Astrocyte (in vitro differentiated cells and primary cell): ENCODE measurements around the gene GMDS. TPM values are rescaled to one million over a fixed set of nuclear protein-coding genes. Genes with fewer than 3 reads are reported as not detected.

ENCODE experiments used
- DNase-seq: peaks from one replicate; pipeline ENCODE4 v3.0.0-alpha.2; 2010; ENCODE audit warnings: low read depth
- FAIRE-seq: peaks from 2 replicates; lab custom pipeline; 2011; peaks lifted over from hg19 to GRCh38; lab: Jason Lieb, UNC
- H2AFZ ChIP-seq: 2 replicates; pipeline ENCODE4 v1.6.0; 2012; ENCODE audit warnings: low read depth, low read length, inconsistent platforms
- H3K27ac ChIP-seq: 2 replicates; pipeline ENCODE4 v1.5.1; 2011; ENCODE audit warnings: low read depth, low read length, inconsistent platforms
- H3K27me3 ChIP-seq: 2 replicates; pipeline ENCODE4 v1.6.0; 2011; ENCODE audit warnings: low read length, inconsistent platforms; ENCODE audit not compliant: insufficient read depth
- H3K36me3 ChIP-seq: 2 replicates; pipeline ENCODE4 v1.5.1; 2011; ENCODE audit warnings: low read length, inconsistent platforms; ENCODE audit not compliant: insufficient read depth
- H3K4me1 ChIP-seq: 2 replicates; pipeline ENCODE4 v1.5.1; 2011; ENCODE audit warnings: low read length, inconsistent platforms; ENCODE audit not compliant: insufficient read depth
- H3K4me2 ChIP-seq: 2 replicates; pipeline ENCODE4 v1.6.0; 2012; ENCODE audit warnings: low read length, inconsistent platforms
- H3K4me3 ChIP-seq: 2 replicates; pipeline ENCODE4 v1.5.1; 2011; ENCODE audit warnings: low read depth, mild to moderate bottlenecking, low read length, inconsistent platforms; ENCODE audit not compliant: insufficient read depth
- H3K79me2 ChIP-seq: 2 replicates; pipeline ENCODE4 v1.6.0; 2012; ENCODE audit warnings: mild to moderate bottlenecking, low read length, inconsistent platforms; ENCODE audit not compliant: insufficient read depth
- H3K9ac ChIP-seq: 2 replicates; pipeline ENCODE4 v1.6.0; 2012; ENCODE audit warnings: mild to moderate bottlenecking, low read length, inconsistent platforms
- H3K9me3 ChIP-seq: 2 replicates; pipeline ENCODE4 v1.5.1; 2012; ENCODE audit warnings: low read depth, mild to moderate bottlenecking, low read length, inconsistent platforms; ENCODE audit not compliant: insufficient read depth
- H4K20me1 ChIP-seq: 2 replicates; pipeline ENCODE4 v1.6.0; 2012; ENCODE audit warnings: low read length, inconsistent platforms; ENCODE audit not compliant: insufficient read depth
- H3K27ac Mint-ChIP-seq: one replicate; pipeline ENCODE4 v1.8.0; 2021; ENCODE audit warnings: mild to moderate bottlenecking, mixed read lengths; ENCODE audit not compliant: unreplicated experiment
- H3K27me3 Mint-ChIP-seq: one replicate; pipeline ENCODE4 v1.8.0; 2021; ENCODE audit warnings: low read depth, mixed read lengths; ENCODE audit not compliant: unreplicated experiment
- H3K36me3 Mint-ChIP-seq: one replicate; pipeline ENCODE4 v1.8.0; 2021; ENCODE audit warnings: low read depth, mixed read lengths; ENCODE audit not compliant: unreplicated experiment
- H3K4me1 Mint-ChIP-seq: one replicate; pipeline ENCODE4 v1.8.0; 2021; ENCODE audit warnings: low read depth, mixed read lengths; ENCODE audit not compliant: unreplicated experiment
- H3K4me3 Mint-ChIP-seq: one replicate; pipeline ENCODE4 v1.8.0; 2021; ENCODE audit warnings: mild to moderate bottlenecking, moderate library complexity, mixed read lengths; ENCODE audit not compliant: unreplicated experiment
- H3K9me3 Mint-ChIP-seq: one replicate; pipeline ENCODE4 v1.8.0; 2021; ENCODE audit warnings: mild to moderate bottlenecking, mixed read lengths; ENCODE audit not compliant: unreplicated experiment
- EZH2 ChIP-seq: IDR thresholded peaks from 2 replicates; pipeline ENCODE4 v1.6.1; 2012; ENCODE audit warnings: mild to moderate bottlenecking, low read length, inconsistent platforms; ENCODE audit not compliant: insufficient read depth
- total RNA-seq: library from RNA; stranded (reverse); gene quantifications from 2 replicates; pipeline ENCODE4 v1.2.1, GENCODE V29; 2021
- TF ChIP-seq, protein P1 (sequence below): IDR thresholded peaks from 2 replicates; pipeline ENCODE4 v1.5.1; 2011; ENCODE audit warnings: low read depth, mild to moderate bottlenecking, inconsistent platforms, low read length, moderate library complexity; ENCODE audit not compliant: insufficient read depth

The GMDS gene
- total RNA-seq, 1 donor from 2014 or later = 9.4 TPM

DNA sequence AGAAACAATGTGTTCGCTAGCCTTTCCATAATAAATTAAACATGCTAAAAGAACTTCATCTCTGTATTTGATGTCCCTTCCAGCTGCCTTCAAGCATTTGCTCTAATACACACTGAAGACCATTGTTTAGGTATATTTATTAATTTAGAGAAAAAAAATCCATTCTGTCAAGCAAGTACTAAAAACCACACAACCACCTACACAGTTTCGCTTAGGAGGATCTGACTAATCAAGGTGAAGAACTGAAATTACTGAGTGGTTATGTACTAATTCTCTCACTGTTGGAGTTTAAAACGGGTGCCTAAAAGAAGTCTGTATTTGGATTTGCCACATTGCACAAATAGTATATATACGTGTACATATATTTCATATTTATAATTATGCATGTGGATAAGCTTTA lies 58.9 kb downstream of the GMDS start:
- no peak overlapping the region for H3K4me2 ChIP-seq
- Mint-ChIP-seq H3K4me1 (peaks cover 4% of the 10 kb centered on the region), H3K36me3 (no peaks in the 10 kb centered on the region), H3K27me3 (peaks cover 2% of the 10 kb centered on the region), H3K4me3 (no peak overlapping the region), H3K27ac (no peak overlapping the region), H3K9me3 (peaks cover 2% of the 10 kb centered on the region)
- H4K20me1 ChIP-seq = peaks cover 8% of the 10 kb centered on the region
- DNase-seq (peak; percentile 48), FAIRE-seq (no peak)
- no peak overlapping the region for H2AFZ ChIP-seq
- no peak overlapping the region for H3K9ac ChIP-seq
- no peaks in the 10 kb centered on the region for H3K9me3 ChIP-seq
- no peak overlapping the region for H3K4me3 ChIP-seq
- TF ChIP-seq, protein P1, sequence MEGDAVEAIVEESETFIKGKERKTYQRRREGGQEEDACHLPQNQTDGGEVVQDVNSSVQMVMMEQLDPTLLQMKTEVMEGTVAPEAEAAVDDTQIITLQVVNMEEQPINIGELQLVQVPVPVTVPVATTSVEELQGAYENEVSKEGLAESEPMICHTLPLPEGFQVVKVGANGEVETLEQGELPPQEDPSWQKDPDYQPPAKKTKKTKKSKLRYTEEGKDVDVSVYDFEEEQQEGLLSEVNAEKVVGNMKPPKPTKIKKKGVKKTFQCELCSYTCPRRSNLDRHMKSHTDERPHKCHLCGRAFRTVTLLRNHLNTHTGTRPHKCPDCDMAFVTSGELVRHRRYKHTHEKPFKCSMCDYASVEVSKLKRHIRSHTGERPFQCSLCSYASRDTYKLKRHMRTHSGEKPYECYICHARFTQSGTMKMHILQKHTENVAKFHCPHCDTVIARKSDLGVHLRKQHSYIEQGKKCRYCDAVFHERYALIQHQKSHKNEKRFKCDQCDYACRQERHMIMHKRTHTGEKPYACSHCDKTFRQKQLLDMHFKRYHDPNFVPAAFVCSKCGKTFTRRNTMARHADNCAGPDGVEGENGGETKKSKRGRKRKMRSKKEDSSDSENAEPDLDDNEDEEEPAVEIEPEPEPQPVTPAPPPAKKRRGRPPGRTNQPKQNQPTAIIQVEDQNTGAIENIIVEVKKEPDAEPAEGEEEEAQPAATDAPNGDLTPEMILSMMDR = no peak
- no peak overlapping the region for H3K27ac ChIP-seq
- H3K79me2 ChIP-seq = no peaks in the 10 kb centered on the region
- H3K4me1 ChIP-seq = no peaks in the 10 kb centered on the region
- no peaks in the 10 kb centered on the region for H3K36me3 ChIP-seq
- no peaks in the 10 kb centered on the region for H3K27me3 ChIP-seq

DNA sequence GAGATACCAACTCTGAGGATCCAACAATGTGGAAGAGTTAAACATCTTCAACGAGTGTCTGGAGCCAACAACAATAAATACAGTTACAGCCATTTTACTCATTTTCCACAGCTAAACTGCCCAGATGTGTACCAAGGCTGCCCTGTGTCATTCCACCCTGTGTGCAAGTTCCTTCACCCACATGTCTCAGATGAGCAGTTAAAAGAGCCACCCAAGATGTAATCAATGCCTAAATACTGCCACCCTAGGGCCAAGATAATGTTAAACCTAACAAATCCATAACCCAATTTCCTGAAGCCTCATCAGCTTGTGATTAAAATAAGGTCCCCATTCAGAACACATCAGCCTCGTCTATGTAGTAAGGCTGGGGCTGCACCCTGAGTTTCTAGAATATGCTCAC lies 59.9 kb downstream of the GMDS start:
- Histone ChIP-seq H3K27me3 (no peaks in the 10 kb centered on the region), H3K36me3 (no peaks in the 10 kb centered on the region), H3K4me3 (no peak overlapping the region), H4K20me1 (peaks cover 8% of the 10 kb centered on the region), H3K9me3 (no peaks in the 10 kb centered on the region), H3K4me1 (no peaks in the 10 kb centered on the region), H3K79me2 (no peaks in the 10 kb centered on the region), H3K27ac (no peak overlapping the region), H3K9ac (no peak overlapping the region), H2AFZ (no peak overlapping the region), H3K4me2 (no peak overlapping the region)
- Mint-ChIP-seq H3K36me3 (no peaks in the 10 kb centered on the region), H3K9me3 (peaks cover 2% of the 10 kb centered on the region), H3K4me3 (no peak overlapping the region), H3K27me3 (peaks cover 2% of the 10 kb centered on the region), H3K4me1 (peaks cover 4% of the 10 kb centered on the region), H3K27ac (no peak overlapping the region)
- FAIRE-seq (no peak), DNase-seq (no peak)
- TF ChIP-seq, protein P1 = no peak
- TF ChIP-seq EZH2 = no peak

DNA sequence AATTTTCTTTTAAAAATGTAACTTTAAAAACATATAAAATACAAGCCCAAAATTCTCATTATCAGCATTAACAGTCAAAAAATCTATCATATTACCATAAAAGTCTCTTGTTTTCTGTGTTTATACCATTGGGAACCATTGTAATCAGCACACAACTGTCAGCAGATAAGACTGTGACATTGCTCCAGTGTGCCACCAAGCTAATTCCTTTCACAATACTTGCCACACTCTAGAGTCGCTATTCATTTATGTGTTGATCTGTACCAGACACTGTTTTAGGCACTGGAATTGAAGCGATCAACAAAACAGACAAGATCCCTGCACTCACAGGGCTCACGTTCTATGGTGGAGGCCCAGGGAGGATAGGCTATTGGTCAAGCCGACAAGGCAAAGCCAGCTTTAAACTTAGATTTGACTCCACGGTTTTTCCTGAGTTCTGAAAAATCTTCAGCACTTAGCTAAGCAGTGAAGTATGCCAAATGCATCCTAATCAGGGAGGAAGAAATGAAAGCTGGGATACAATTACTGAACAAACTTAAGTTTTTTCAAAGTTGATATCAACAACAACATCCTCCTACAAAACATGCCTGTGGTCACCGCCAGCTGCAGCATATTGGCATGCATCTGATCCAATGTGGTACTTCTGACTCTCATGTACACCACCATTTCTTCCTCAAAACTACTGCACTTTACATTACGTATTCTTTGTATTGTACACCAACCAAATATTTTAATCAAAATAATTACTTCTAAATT lies 60.5 kb downstream of the GMDS start:
- peaks cover 4% of the 10 kb centered on the region for H3K4me1 Mint-ChIP-seq
- H3K36me3 ChIP-seq = no peaks in the 10 kb centered on the region
- no peak overlapping the region for H3K4me3 Mint-ChIP-seq
- H3K9ac ChIP-seq = no peak overlapping the region
- H3K79me2 ChIP-seq = no peaks in the 10 kb centered on the region
- TF ChIP-seq, protein P1 = no peak
- no peak for TF ChIP-seq EZH2
- H3K27ac ChIP-seq = no peak overlapping the region
- H3K4me2 ChIP-seq = no peak overlapping the region
- H2AFZ ChIP-seq = no peak overlapping the region
- H3K27ac Mint-ChIP-seq = no peak overlapping the region
- no peak overlapping the region for H3K4me3 ChIP-seq
- H3K9me3 Mint-ChIP-seq = no peaks in the 10 kb centered on the region
- DNase-seq = no peak
- no peaks in the 10 kb centered on the region for H3K27me3 ChIP-seq
- H3K36me3 Mint-ChIP-seq = no peaks in the 10 kb centered on the region
- no peaks in the 10 kb centered on the region for H3K4me1 ChIP-seq
- no peak for FAIRE-seq
- H4K20me1 ChIP-seq = peaks cover 8% of the 10 kb centered on the region
- H3K27me3 Mint-ChIP-seq = peaks cover 2% of the 10 kb centered on the region
- no peaks in the 10 kb centered on the region for H3K9me3 ChIP-seq
